Aorta (tissue), 5 donors: ENCODE measurements around the gene ANKRD33B. TPM values are rescaled to one million over a fixed set of nuclear protein-coding genes. Genes with fewer than 3 reads are reported as not detected.
A peak's percentile ranks its signal among the peaks of the same experiment; 100 is the strongest.
"Not testable (repeated sequence)": the region's sequence is repeated elsewhere in the genome, so short reads cannot be mapped to it uniquely, and the experiment has no call there.

Experiments
- ATAC-seq: fragments of 200-7000 bp; cut with Tn5 transposase; one replicate; pipeline ENCODE4 v1.9.1; 2022; ENCODE audit warnings: moderate library complexity; ENCODE audit not compliant: low FRiP score
- DNase-seq, 2 donors: peaks; one replicate each; pipeline ENCODE4 v3.0.0-alpha.2; 2020
- H3K27ac ChIP-seq, 2 donors: one replicate each; pipeline ENCODE4 v1.5.1; 2013; ENCODE audit warnings: low read length in 2 of 2, mild to moderate bottlenecking in 2 of 2, moderate library complexity in 2 of 2, control low read depth in 1 of 2, inconsistent platforms in 1 of 2, low read depth in 1 of 2
- H3K27me3 ChIP-seq, 2 donors: one replicate each; pipeline ENCODE4 v1.6.1; 2013; ENCODE audit warnings: control low read depth in 1 of 2, low read length in 1 of 2, mild to moderate bottlenecking in 1 of 2, moderate library complexity in 1 of 2; ENCODE audit not compliant: insufficient read depth in 2 of 2, control insufficient read depth in 1 of 2
- H3K36me3 ChIP-seq, 2 donors: one replicate each; pipeline ENCODE4 v1.6.1; 2013; ENCODE audit warnings: control low read depth in 1 of 2, low read length in 1 of 2, mild to moderate bottlenecking in 1 of 2; ENCODE audit not compliant: insufficient read depth in 2 of 2, control insufficient read depth in 1 of 2
- H3K4me1 ChIP-seq, 2 donors: one replicate each; pipeline ENCODE4 v1.6.1; 2013; ENCODE audit warnings: low read length in 2 of 2, control low read depth in 1 of 2, mild to moderate bottlenecking in 1 of 2, moderate library complexity in 1 of 2; ENCODE audit not compliant: insufficient read depth in 2 of 2, control insufficient read depth in 1 of 2
- H3K4me3 ChIP-seq, 2 donors: one replicate each; pipeline ENCODE4 v1.5.1; 2013; ENCODE audit warnings: low read length in 2 of 2, control low read depth in 1 of 2, mild to moderate bottlenecking in 1 of 2
- H3K9me3 ChIP-seq: one replicate; pipeline ENCODE4 v1.6.1; 2013; ENCODE audit warnings: mild to moderate bottlenecking, low read length; ENCODE audit not compliant: control insufficient read depth
- WGBS, 2 donors: extraction: QIAGEN DNeasy Blood & Tissue Kit; methylation state at CpG; one replicate each; pipeline ENCODE4 v1.1.7; 2013; 5-methylcytosine and 5-hydroxymethylcytosine counted together
- intact Hi-C, 2 donors: fragments of 100-400 bp; cut with DNase I; formaldehyde crosslinking; loops; one replicate each; pipeline versions ENCODE4 v1.14.2 to v1.15.0; 2022
- polyA plus RNA-seq, 2 donors: library from polyadenylated mRNA; stranded (reverse); fragments of 200-250 nt; gene quantifications; one replicate each; pipeline ENCODE4 v1.2.3, GENCODE V29; 2013
- total RNA-seq, 2 donors: library from RNA; stranded (reverse); fragmentation: NEBNext Ultra II Directional; extraction: Animal tissue kit (Norgen Biotek cat#: 25700); gene quantifications; one replicate each; pipeline ENCODE4 v1.2.1, GENCODE V29; 2021
- donor health status: healthy with polysubstance abuse.
- donor health status: Bipolar disorder and iron deficiency.
- donor health status: DM: no; HTN: no; CAD: no.
- donor health status: DM: no; HTN: no; CAD: no.
- donor health status: DM: yes; HTN: yes; CAD: no.

ANKRD33B gene
- total and polyA plus RNA-seq, 4 donors: 0.75 to 4.9 (median 3.3) TPM

- Histone ChIP-seq H3K36me3 (no peaks in the 10 kb centered on the region), H3K4me3 (no peak overlapping the region), H3K9me3 (no peaks in the 10 kb centered on the region), H3K27me3 (no peaks in the 10 kb centered on the region), H3K27ac (no peak overlapping the region), H3K4me1 (no peaks in the 10 kb centered on the region)
- ATAC-seq: peak; percentile 90
- DNase-seq: peak in 1 of 2 donors; percentile 78
- 1 to 5% methylated on average over 5 of the region's 5 CpGs for WGBS, 2 donors
- intact Hi-C loops: no loop called here
Observed at GRCh38 chr5:10607666-10608073, 43.8 kb downstream of the ANKRD33B start.

GRCh38 chr5:10608081-10608480 lies 44.2 kb downstream of the ANKRD33B start:
- H3K9me3 ChIP-seq, H3K4me1 ChIP-seq, H3K36me3 ChIP-seq, H3K27me3 ChIP-seq, intact Hi-C loops, DNase-seq, H3K27ac ChIP-seq, H3K4me3 ChIP-seq, ATAC-seq: not testable (repeated sequence)
- 68 to 72% methylated on average over 9 of the region's 9 CpGs for WGBS, 2 donors

DNA sequence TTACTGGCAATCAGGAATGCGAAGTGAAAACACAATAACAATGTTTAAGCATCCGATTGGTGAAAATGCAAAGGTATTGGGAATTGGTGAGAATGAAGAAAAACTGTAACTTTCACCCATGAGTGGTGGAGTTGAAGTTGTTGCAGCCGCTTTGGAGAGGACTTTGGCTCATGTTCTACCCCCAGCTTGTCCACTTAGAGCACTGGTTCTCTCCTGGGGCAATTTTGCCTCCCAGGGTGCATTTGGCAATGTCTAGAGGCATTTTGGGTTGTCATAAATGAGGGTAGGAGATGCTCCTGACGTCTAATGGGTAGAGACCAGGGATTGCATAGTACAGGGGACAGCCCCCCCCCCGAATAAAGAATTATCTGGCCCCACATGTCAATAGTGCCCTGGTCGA lies 46.2 kb downstream of the ANKRD33B start:
- Histone ChIP-seq H3K9me3 (no peaks in the 10 kb centered on the region), H3K4me3 (no peak overlapping the region), H3K27ac (no peak overlapping the region), H3K4me1 (no peaks in the 10 kb centered on the region), H3K27me3 (no peaks in the 10 kb centered on the region), H3K36me3 (no peaks in the 10 kb centered on the region)
- WGBS, 2 donors: 91 to 93% methylated on average over 6 of the region's 6 CpGs
- ATAC-seq (no peak), DNase-seq (no peak)
- intact Hi-C loops: no loop called here

DNA sequence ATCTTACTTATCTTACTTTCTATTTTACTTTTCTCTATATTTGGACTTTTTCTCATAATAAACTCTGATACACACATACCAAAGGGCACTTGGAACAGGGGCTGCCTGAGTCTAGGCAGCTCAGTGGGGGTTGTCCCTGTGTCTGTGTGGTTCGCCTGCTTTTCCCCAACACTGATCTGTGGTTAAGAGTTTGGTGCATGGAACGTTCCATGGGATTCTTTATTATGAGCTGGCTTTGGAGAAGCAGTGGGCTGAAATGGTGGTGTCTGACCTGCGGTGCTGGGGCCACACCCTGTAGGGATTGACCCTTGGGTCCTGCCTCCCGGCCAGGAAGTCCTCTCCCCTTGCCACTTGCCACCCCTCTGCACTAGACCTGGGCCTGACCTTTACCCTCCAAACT lies 47.4 kb downstream of the ANKRD33B start:
- 39 to 49% methylated on average over 4 of the region's 4 CpGs for WGBS, 2 donors
- intact Hi-C loops: no loop called here
- no peaks in the 10 kb centered on the region for H3K4me1 ChIP-seq
- H3K27me3 ChIP-seq: no peaks in the 10 kb centered on the region
- H3K36me3 ChIP-seq: no peaks in the 10 kb centered on the region
- no peaks in the 10 kb centered on the region for H3K9me3 ChIP-seq
- DNase-seq (no peak), ATAC-seq (peak; percentile 42)
- no peak overlapping the region for H3K4me3 ChIP-seq
- H3K27ac ChIP-seq: no peak overlapping the region

DNA sequence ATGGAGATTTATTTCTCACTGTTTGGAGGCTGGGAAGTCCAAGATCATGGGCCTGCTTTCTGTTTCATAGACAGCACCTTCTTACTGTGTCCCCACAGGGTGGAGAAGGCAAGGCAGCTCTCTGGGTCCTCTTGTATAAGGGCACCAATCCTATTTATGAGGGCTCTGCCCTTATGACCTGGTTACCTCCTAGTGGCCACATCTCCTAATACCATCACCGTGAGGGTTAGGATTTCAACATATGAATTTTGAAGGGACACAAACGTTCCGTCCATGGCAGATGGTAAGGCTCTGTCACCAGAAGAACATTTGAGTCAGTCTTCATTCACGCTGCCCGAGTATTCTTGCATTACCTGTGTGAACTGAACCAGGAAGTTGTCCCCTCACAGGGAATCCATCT lies 48.4 kb downstream of the ANKRD33B start:
- DNase-seq (no peak), ATAC-seq (no peak)
- H3K4me3 ChIP-seq: no peak overlapping the region
- no peaks in the 10 kb centered on the region for H3K4me1 ChIP-seq
- no peaks in the 10 kb centered on the region for H3K36me3 ChIP-seq
- no peak overlapping the region for H3K27ac ChIP-seq
- H3K9me3 ChIP-seq: no peaks in the 10 kb centered on the region
- WGBS, 2 donors: 78% methylated on average over 5 of the region's 5 CpGs
- intact Hi-C loops: no loop called here
- no peaks in the 10 kb centered on the region for H3K27me3 ChIP-seq

GRCh38 chr5:10615693-10616092 lies 51.8 kb downstream of the ANKRD33B start:
- DNase-seq (no peak), ATAC-seq (no peak)
- Histone ChIP-seq H3K9me3 (no peaks in the 10 kb centered on the region), H3K36me3 (no peaks in the 10 kb centered on the region), H3K27me3 (no peaks in the 10 kb centered on the region), H3K4me3 (no peak overlapping the region), H3K27ac (no peak overlapping the region), H3K4me1 (no peaks in the 10 kb centered on the region)
- WGBS, 2 donors: 95% methylated on average over 3 of the region's 3 CpGs
- intact Hi-C loops: loop anchor here in 1 of 2 donors (5.0 kb wide), 1 partner anchor 63 kb away; no protein-coding TSS in a partner anchor

- Histone ChIP-seq H3K4me1 (no peaks in the 10 kb centered on the region), H3K9me3 (no peaks in the 10 kb centered on the region), H3K27me3 (no peaks in the 10 kb centered on the region), H3K27ac (no peak overlapping the region), H3K4me3 (no peak overlapping the region), H3K36me3 (no peaks in the 10 kb centered on the region)
- DNase-seq (no peak), ATAC-seq (no peak)
- intact Hi-C loops: loop anchor here in 1 of 2 donors (5.0 kb wide), 1 partner anchor 65 kb away; no protein-coding TSS in a partner anchor
- WGBS, 2 donors: 87 to 97% methylated on average over 9 to 10 of the region's 10 CpGs
Observed at GRCh38 chr5:10617103-10617502, 53.2 kb downstream of the ANKRD33B start.

GRCh38 chr5:10618311-10618710 lies 54.4 kb downstream of the ANKRD33B start:
- Histone ChIP-seq H3K27ac (no peak overlapping the region), H3K4me1 (no peaks in the 10 kb centered on the region), H3K4me3 (no peak overlapping the region), H3K9me3 (no peaks in the 10 kb centered on the region), H3K36me3 (no peaks in the 10 kb centered on the region), H3K27me3 (no peaks in the 10 kb centered on the region)
- DNase-seq: no peak
- no peak for ATAC-seq
- WGBS, 2 donors: 96 to 97% methylated on average over 17 of the region's 17 CpGs
- intact Hi-C loops: loop anchor here in 1 of 2 donors (5.0 kb wide), 1 partner anchor 66 kb away; no protein-coding TSS in a partner anchor

GRCh38 chr5:10619649-10620048 lies 55.8 kb downstream of the ANKRD33B start:
- intact Hi-C loops: loop anchor here (5.0 to 10.0 kb wide), 2 partner anchors 67 to 335 kb away; no protein-coding TSS in a partner anchor
- Histone ChIP-seq H3K4me1 (no peaks in the 10 kb centered on the region), H3K4me3 (no peak overlapping the region), H3K36me3 (no peaks in the 10 kb centered on the region), H3K27me3 (no peaks in the 10 kb centered on the region), H3K27ac (no peak overlapping the region), H3K9me3 (no peaks in the 10 kb centered on the region)
- no peak for DNase-seq
- no peak for ATAC-seq
- 83 to 89% methylated on average over 10 of the region's 10 CpGs for WGBS, 2 donors
